HG03565 (cell line): Measurements from ENCODE around the gene MKRN3.

Experiments used
- ATAC-seq: cut with Tn5 transposase; IDR thresholded peaks from one replicate; pipeline ENCODE4 v1.9.1; 2021; ENCODE audit warnings: mild to moderate bottlenecking, moderate library complexity; ENCODE audit not compliant: unreplicated experiment

The MKRN3 gene

DNA sequence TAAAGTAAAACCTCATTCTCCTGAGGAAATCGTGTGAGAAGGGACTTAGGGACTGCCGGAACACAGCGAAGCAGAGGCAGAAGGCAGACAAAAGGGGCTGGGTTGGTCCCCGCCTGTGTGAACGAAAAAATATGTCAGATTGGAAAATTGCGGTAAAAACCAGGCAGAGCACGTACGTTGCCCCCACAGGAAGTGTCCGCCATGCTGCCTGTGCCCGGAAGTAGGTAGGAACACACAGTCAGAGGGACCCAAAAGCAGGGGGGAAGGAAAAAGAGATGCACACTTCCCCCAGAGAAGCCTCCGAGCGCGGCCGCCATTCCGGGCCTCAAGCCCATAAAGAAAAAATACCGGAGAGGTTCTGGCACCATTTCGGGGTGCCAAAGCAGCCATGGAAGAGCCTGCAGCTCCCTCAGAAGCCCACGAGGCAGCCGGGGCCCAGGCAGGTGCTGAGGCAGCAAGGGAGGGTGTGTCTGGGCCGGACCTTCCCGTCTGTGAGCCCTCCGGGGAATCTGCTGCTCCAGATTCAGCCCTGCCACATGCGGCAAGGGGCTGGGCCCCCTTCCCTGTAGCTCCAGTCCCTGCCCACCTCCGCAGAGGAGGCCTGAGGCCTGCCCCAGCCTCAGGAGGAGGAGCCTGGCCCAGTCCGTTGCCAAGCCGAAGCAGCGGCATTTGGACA, at the start of gene MKRN3:
MKRN3 (plus strand) TSS at position 280 of the 676 bp plus-strand sequence; CDS start at position 389, 109 bp downstream.
- ATAC-seq: no peak

DNA sequence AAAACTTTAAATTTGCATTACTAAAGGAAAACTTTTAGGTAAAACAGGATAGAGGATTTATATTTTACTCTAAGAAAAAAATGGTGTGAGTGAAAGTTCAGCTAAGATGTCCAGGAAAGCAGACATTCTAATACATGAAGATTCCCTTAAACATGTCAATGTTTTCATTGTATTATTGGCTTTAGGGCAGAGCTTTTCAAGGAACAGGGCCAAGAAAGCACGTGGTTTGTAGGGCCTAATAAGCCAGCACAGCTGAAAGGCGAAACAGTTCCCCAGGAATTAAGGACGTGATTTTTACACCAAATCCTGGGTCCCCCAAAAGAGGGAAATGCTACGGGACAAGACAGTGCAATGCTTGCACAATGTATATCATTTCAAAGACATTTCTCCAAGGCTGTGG, 48.6 kb upstream of the MKRN3 start:
- no peak for ATAC-seq

- ATAC-seq: no peak
Measured at GRCh38 chr15:23518104-23518503, 47.4 kb upstream of the MKRN3 start.

DNA sequence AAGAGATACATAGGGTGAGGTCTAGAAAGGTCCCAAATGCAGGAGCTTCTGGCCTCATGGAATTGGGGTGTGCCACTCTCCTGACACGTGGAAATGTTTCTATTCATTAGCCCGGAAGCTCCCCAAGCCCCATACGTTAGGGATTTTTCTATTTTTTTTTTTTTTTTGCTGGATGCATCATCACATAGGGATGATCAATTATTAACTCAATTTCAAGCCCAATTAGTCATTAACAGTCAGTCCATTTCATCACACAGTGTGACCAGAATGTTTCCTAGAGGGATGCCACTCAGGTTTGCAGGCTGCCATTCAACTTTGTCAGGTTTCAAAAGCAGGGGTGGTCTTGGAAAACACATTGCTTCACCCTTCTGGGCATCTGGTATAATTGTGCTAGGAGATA, 40.7 kb upstream of the MKRN3 start:
- ATAC-seq: no peak

DNA sequence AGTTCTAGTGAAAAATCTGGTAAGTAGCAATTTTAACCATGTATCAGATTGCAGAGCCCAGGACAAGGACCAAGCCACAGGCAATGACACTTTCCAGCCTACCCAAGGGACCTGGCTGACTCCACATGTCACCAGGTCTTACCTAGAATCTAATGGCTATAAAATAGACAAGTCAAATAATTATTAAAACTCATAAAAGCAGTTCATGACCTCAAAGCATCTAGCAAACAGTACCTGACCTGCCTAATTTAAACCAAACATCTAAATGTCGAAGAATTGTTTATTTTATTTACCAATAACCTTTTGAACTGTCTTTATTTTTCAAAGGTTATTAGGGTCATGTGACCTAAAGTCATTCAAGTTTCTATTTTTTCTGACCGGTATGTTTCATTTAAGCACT, 35.6 kb upstream of the MKRN3 start:
- ATAC-seq: no peak

DNA sequence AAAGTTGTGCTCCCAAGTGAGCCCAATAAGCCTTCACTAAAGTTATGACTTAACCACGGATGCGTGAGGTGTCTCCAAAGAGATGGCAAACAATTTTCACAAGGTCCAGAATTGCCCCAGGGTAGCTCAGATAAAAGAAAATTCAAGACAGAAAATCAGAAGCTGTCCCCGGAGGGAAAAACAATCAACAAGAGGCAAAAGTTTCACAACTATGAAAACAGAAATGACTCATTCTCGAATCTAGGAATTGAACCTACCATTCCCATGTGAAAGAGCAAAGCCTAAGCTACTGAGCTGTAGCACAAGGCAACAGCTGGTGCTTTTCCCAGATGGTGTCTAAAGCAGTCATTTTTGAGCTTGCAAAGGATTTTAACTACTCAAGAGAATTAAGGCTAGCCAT, 33.5 kb upstream of the MKRN3 start:
- no peak for ATAC-seq

GRCh38 chr15:23536659-23537058, 28.8 kb upstream of the MKRN3 start:
- ATAC-seq: no peak

- no peak for ATAC-seq
Measured at GRCh38 chr15:23538648-23539047, 26.8 kb upstream of the MKRN3 start.

GRCh38 chr15:23539892-23540291, 25.6 kb upstream of the MKRN3 start:
- ATAC-seq: no peak

GRCh38 chr15:23546158-23546557, 19.3 kb upstream of the MKRN3 start:
- ATAC-seq: no peak

DNA sequence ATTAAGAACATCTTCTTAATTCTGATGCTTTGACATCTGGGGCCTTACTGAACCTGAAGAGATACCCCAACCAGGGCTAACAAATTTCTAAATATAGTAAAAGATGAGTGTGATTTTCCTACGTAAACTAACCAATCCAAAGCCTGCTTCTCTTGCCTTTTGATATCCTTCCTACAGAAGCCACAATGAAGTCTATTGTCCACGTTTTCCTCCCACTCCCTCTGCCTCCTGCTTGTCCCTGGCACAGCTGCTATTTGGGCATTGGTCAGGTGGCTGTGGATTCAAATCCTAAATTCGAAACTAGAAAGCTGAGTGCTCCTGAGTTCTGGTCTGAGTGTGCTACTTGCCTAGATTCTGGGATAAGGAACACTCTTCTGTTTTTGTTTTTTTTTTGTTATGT, 17.4 kb upstream of the MKRN3 start:
- no peak for ATAC-seq

GRCh38 chr15:23561914-23562313, 3.6 kb upstream of the MKRN3 start:
- ATAC-seq: no peak

DNA sequence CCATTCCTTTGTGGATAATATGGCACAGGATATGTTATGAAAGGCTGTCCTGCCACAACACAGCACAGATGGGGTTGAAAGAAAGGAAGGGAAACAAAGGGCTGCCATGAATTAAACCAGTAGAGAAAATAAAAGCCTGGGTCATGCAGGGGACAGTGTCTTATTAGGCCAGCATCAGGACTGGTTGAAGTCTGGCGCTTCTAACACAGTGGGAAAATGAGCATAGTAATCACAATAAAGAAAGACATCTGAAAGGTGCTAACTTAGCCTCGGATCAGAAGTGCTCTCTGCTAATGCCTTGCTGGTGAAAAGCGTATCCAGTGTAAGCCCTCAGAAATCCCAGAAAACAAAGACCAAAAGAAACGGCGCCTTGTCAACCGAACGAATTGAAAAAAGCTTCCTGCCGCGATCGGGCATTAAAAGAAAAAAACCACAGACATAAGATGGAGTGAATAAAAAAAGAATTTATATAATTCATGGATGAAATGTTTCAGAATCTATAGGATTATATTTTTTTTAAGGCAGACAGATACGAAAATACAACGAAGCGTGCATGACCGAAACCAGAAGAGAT, 566 bp upstream of the MKRN3 start:
- ATAC-seq: no peak

DNA sequence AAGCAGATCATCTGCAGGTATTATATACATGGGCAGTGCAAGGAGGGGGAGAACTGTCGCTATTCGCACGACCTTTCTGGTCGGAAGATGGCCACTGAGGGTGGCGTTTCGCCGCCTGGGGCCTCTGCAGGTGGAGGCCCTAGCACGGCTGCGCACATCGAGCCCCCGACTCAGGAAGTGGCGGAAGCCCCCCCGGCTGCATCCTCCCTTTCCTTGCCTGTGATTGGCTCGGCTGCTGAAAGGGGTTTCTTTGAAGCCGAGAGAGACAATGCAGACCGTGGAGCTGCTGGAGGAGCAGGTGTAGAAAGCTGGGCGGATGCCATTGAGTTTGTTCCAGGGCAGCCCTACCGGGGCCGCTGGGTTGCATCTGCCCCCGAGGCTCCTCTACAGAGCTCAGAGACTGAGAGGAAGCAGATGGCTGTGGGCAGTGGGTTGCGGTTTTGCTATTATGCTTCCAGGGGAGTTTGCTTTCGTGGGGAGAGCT, 639 bp downstream of the MKRN3 start:
- ATAC-seq: no peak

DNA sequence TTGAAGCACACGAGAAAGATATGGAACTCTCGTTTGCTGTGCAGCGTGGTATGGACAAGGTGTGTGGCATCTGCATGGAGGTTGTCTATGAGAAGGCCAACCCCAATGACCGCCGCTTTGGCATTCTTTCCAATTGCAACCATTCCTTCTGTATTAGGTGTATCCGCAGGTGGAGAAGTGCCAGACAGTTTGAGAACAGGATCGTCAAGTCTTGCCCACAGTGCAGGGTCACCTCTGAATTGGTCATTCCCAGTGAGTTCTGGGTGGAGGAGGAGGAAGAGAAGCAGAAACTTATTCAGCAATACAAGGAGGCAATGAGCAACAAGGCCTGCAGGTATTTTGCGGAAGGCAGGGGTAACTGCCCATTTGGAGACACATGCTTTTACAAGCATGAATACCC, 1.2 kb downstream of the MKRN3 start:
- ATAC-seq: no peak

DNA sequence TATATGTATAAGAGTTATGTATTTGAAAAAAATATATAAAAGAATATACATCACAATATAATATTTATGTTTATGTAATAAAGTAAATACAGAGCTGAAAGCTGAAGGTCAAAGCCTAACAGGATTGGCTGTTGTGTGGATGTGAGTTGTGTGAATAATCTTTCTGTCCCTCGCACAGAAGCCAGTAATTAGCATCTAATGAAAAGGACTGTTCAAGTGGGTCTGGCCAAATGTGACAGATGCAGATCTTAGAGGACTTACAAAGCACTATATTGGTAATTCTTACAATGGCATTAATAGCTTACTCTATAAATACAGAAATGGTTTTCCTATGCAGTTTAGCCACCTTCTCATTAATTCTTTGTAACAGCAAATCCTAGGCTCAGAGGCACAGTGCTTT, 2.4 kb downstream of the MKRN3 start:
- ATAC-seq: no peak

GRCh38 chr15:23569151-23569925, 3.9 kb downstream of the MKRN3 start:
- ATAC-seq: no peak

GRCh38 chr15:23570486-23570885, 5.0 kb downstream of the MKRN3 start:
- no peak for ATAC-seq

GRCh38 chr15:23572844-23573243, 7.4 kb downstream of the MKRN3 start:
- no peak for ATAC-seq

- no peak for ATAC-seq
Measured at GRCh38 chr15:23574742-23575141, 9.3 kb downstream of the MKRN3 start.

DNA sequence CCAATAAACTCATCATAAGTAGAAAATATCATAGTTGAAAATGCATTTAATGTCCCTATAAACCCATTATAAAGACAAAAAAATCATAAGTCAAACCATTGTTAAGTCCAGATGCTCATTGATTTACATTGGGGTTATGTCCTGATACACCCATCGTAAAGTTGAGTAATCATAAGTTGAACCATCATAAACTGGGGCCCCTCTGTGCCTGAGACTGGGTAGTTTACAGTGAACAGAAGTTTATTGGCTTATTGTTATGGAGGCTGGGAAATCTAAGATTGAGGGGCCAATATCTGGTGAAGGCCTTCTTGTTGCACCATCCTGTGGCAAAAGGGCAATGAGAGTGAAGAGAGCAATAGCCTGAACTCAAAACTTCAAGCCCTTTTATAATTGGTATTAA, 10.6 kb downstream of the MKRN3 start:
- no peak for ATAC-seq

GRCh38 chr15:23578521-23579150, 13.2 kb downstream of the MKRN3 start:
- ATAC-seq: no peak
